Measurements from ENCODE around the gene IL17RE.

GRCh38 chr3:9879830-9880549 is 22.7 kb upstream of the IL17RE start, which contains the start of gene CIDEC:
- TF ChIP-seq, protein P1, sequence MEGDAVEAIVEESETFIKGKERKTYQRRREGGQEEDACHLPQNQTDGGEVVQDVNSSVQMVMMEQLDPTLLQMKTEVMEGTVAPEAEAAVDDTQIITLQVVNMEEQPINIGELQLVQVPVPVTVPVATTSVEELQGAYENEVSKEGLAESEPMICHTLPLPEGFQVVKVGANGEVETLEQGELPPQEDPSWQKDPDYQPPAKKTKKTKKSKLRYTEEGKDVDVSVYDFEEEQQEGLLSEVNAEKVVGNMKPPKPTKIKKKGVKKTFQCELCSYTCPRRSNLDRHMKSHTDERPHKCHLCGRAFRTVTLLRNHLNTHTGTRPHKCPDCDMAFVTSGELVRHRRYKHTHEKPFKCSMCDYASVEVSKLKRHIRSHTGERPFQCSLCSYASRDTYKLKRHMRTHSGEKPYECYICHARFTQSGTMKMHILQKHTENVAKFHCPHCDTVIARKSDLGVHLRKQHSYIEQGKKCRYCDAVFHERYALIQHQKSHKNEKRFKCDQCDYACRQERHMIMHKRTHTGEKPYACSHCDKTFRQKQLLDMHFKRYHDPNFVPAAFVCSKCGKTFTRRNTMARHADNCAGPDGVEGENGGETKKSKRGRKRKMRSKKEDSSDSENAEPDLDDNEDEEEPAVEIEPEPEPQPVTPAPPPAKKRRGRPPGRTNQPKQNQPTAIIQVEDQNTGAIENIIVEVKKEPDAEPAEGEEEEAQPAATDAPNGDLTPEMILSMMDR (IDR thresholded peaks at IDR 0.05) = no peak
- no peak for TF ChIP-seq POLR2A (IDR thresholded peaks at IDR 0.05)

Data from right lobe of liver (tissue), 4 donors.